H1 (cell line): Measurements from ENCODE around the gene TSPAN17. TPM values are rescaled to one million over a fixed set of nuclear protein-coding genes. Genes with fewer than 3 reads are reported as not detected.

ENCODE experiments used
- CTCF ChIA-PET: fragments of 300-600 bp; sonication (Branson Sonifier 250); formaldehyde crosslinking; loops from one replicate; lab custom pipeline; 2021; ENCODE audit not compliant: partially characterized antibody; lab: Charles Lee
- POLR2A ChIA-PET: fragments of 300-600 bp; sonication (Branson Sonifier 250); formaldehyde crosslinking; loops from one replicate; lab custom pipeline; 2021; ENCODE audit warnings: inconsistent platforms; ENCODE audit not compliant: partially characterized antibody; lab: Charles Lee
- DNase-seq, 2 experiments: peaks; one replicate each; pipeline versions ENCODE4 v3.0.0 to v3.0.0-alpha.2; 2010 to 2022; ENCODE audit warnings: low spot score in 2 of 2, low read depth in 1 of 2, mixed read lengths in 1 of 2
- FAIRE-seq: peaks from 2 replicates; lab custom pipeline; 2011; peaks lifted over from hg19 to GRCh38; lab: Jason Lieb, UNC
- H2AFZ ChIP-seq: 2 replicates; pipeline ENCODE4 v1.8.1; 2012; ENCODE audit warnings: low read length, inconsistent platforms
- H2AK5ac ChIP-seq: 2 replicates; pipeline ENCODE4 v1.6.1; 2013; ENCODE audit warnings: low read depth, low read length
- H2BK120ac ChIP-seq: replicated peaks from 2 replicates; pipeline ENCODE3; 2013; ENCODE audit warnings: low read depth, low read length, inconsistent platforms
- H2BK12ac ChIP-seq: 2 replicates; pipeline ENCODE4 v1.6.1; 2013; ENCODE audit warnings: low read depth, low read length
- H2BK15ac ChIP-seq: 2 replicates; pipeline ENCODE4 v1.6.1; 2013; ENCODE audit warnings: low read length
- H2BK20ac ChIP-seq: 2 replicates; pipeline ENCODE4 v1.6.1; 2013; ENCODE audit warnings: low read length
- H2BK5ac ChIP-seq: 2 replicates; pipeline ENCODE4 v1.6.1; 2013; ENCODE audit warnings: low read depth, low read length
- H3K14ac ChIP-seq: 2 replicates; pipeline ENCODE4 v1.6.1; 2013; ENCODE audit warnings: inconsistent platforms; ENCODE audit not compliant: insufficient read length
- H3K18ac ChIP-seq: 2 replicates; pipeline ENCODE4 v1.6.1; 2013; ENCODE audit warnings: low read length; ENCODE audit errors: extremely low read depth
- H3K23ac ChIP-seq: 2 replicates; pipeline ENCODE4 v1.6.1; 2013; ENCODE audit warnings: inconsistent platforms; ENCODE audit not compliant: insufficient read length
- H3K23me2 ChIP-seq: 2 replicates; pipeline ENCODE4 v1.6.1; 2013; ENCODE audit warnings: low read depth, low read length
- H3K27ac ChIP-seq: 2 replicates; pipeline ENCODE4 v1.6.1; 2011; ENCODE audit warnings: low read depth, low read length, inconsistent platforms
- H3K27me3 ChIP-seq, 4 experiments: replicated peaks in 1 of 4; 1 replicate in 1 of 4; 2 replicates in 3 of 4; pipeline versions ENCODE4 v1.6.1 to v1.8.1; 2011 to 2013; ENCODE audit warnings: low read length in 3 of 4, mild to moderate bottlenecking in 3 of 4, inconsistent platforms in 2 of 4, mixed read lengths in 2 of 4, moderate library complexity in 1 of 4; ENCODE audit not compliant: control insufficient read depth in 3 of 4, insufficient read depth in 3 of 4; ENCODE audit errors: extremely low read depth in 1 of 4
- H3K36me3 ChIP-seq, 4 experiments: 2 replicates each; pipeline versions ENCODE4 v1.6.1 to v1.8.1; 2011 to 2013; ENCODE audit warnings: mild to moderate bottlenecking in 4 of 4, low read length in 3 of 4, moderate library complexity in 2 of 4, control low read depth in 1 of 4, inconsistent platforms in 1 of 4; ENCODE audit not compliant: insufficient read depth in 4 of 4, control insufficient read depth in 2 of 4
- H3K4ac ChIP-seq: replicated peaks from 2 replicates; pipeline ENCODE3; 2013; ENCODE audit warnings: low read length, low read depth, mixed read lengths, inconsistent platforms; ENCODE audit not compliant: insufficient read length
- H3K4me1 ChIP-seq, 4 experiments: replicated peaks in 1 of 4; 1 replicate in 1 of 4; 2 replicates in 3 of 4; pipeline versions ENCODE4 v1.6.1 to v1.8.1; 2011 to 2013; ENCODE audit warnings: low read length in 3 of 4, inconsistent platforms in 2 of 4, mixed read lengths in 1 of 4; ENCODE audit not compliant: insufficient read depth in 4 of 4, control insufficient read depth in 3 of 4
- H3K4me2 ChIP-seq, 2 experiments: 2 replicates each; pipeline versions ENCODE4 v1.6.1 to v1.8.1; 2011 to 2013; ENCODE audit warnings: low read depth in 2 of 2, low read length in 2 of 2, control low read depth in 1 of 2, inconsistent platforms in 1 of 2, mild to moderate bottlenecking in 1 of 2; ENCODE audit not compliant: insufficient read depth in 1 of 2
- H3K4me3 ChIP-seq, 4 experiments: fragments of 200-600, 300-600 bp in 1 of 4; sonication (generic), shearing (Covaris generic), sonication (Bioruptor Twin) in 1 of 4; 2 replicates each; pipeline versions ENCODE4 v1.5.1 to v1.8.1; 2011 to 2016; ENCODE audit warnings: low read length in 4 of 4, low read depth in 3 of 4, control low read depth in 2 of 4, inconsistent platforms in 2 of 4, mild to moderate bottlenecking in 2 of 4, mixed read lengths in 1 of 4, moderate library complexity in 1 of 4; ENCODE audit not compliant: insufficient read depth in 2 of 4; ENCODE audit errors: extremely low read depth in 1 of 4
- H3K56ac ChIP-seq: replicated peaks from 2 replicates; pipeline ENCODE3; 2013; ENCODE audit warnings: low read depth, mild to moderate bottlenecking, mixed read lengths, low read length, inconsistent platforms; ENCODE audit not compliant: insufficient read length
- H3K79me1 ChIP-seq: 2 replicates; pipeline ENCODE4 v1.6.1; 2013; ENCODE audit warnings: low read depth, low read length, control low read depth
- H3K79me2 ChIP-seq, 2 experiments: 2 replicates each; pipeline versions ENCODE4 v1.6.1 to v1.8.1; 2012 to 2013; ENCODE audit warnings: low read length in 2 of 2, mild to moderate bottlenecking in 2 of 2, inconsistent platforms in 1 of 2; ENCODE audit not compliant: insufficient read depth in 2 of 2, control insufficient read depth in 1 of 2
- H3K9ac ChIP-seq, 4 experiments: replicated peaks in 1 of 4; 1 replicate in 1 of 4; 2 replicates in 3 of 4; pipeline versions ENCODE4 v1.6.1 to v1.8.1; 2011 to 2013; ENCODE audit warnings: low read depth in 3 of 4, low read length in 3 of 4, control low read depth in 2 of 4, mild to moderate bottlenecking in 2 of 4, moderate library complexity in 2 of 4, inconsistent platforms in 1 of 4; ENCODE audit errors: extremely low read depth in 1 of 4
- H3K9me3 ChIP-seq, 2 experiments: 2 replicates each; pipeline versions ENCODE4 v1.6.1 to v1.8.1; 2012 to 2013; ENCODE audit warnings: mild to moderate bottlenecking in 2 of 2, moderate library complexity in 2 of 2, control low read depth in 1 of 2, inconsistent platforms in 1 of 2, low read depth in 1 of 2, low read length in 1 of 2, mixed read lengths in 1 of 2; ENCODE audit not compliant: insufficient read depth in 2 of 2
- H4K20me1 ChIP-seq, 2 experiments: replicated peaks in 1 of 2; 2 replicates each; pipeline versions ENCODE3 to v1.8.1; 2011 to 2013; ENCODE audit warnings: inconsistent platforms in 2 of 2, low read length in 2 of 2, mild to moderate bottlenecking in 1 of 2; ENCODE audit not compliant: insufficient read depth in 2 of 2, control insufficient read depth in 1 of 2
- H4K5ac ChIP-seq: 2 replicates; pipeline ENCODE4 v1.6.1; 2013; ENCODE audit warnings: low read length, low read depth, mixed read lengths, inconsistent platforms; ENCODE audit not compliant: insufficient read length
- H4K8ac ChIP-seq: 2 replicates; pipeline ENCODE4 v1.8.0; 2013; ENCODE audit warnings: mild to moderate bottlenecking, moderate library complexity, low read length, inconsistent platforms; ENCODE audit not compliant: insufficient read depth; ENCODE audit errors: extremely low read depth
- H4K91ac ChIP-seq: replicated peaks from 2 replicates; pipeline ENCODE3; 2013; ENCODE audit warnings: low read length, mixed read lengths, inconsistent platforms; ENCODE audit not compliant: insufficient read length
- WGBS, 2 experiments: shearing (Covaris generic) in 1 of 2; methylation state at CpG; one replicate each; pipeline versions ENCODE4 v1.1.6 to v1.1.7; 2013 to 2015; ENCODE audit warnings: low lambda C conversion rate in 2 of 2, mixed read lengths in 2 of 2, inconsistent platforms in 1 of 2, low coverage in 1 of 2, missing lambda C conversion rate in 1 of 2; ENCODE audit not compliant: insufficient replicate concordance in 2 of 2, insufficient coverage in 1 of 2, insufficient read length in 1 of 2; ENCODE audit errors: extremely low coverage in 1 of 2, missing lambda C conversion rate in 1 of 2; 5-methylcytosine and 5-hydroxymethylcytosine counted together
- polyA plus RNA-seq, 7 experiments: library from polyadenylated mRNA; depleted of rRNA in 3 of 7; stranded (reverse) in 5 of 7; unstranded in 2 of 7; fragments of >200 nt in 5 of 7; fragments of 200-250 nt in 2 of 7; gene quantifications; 1 replicate in 5 of 7; 2 replicates in 1 of 7; 4 replicates in 1 of 7; pipeline versions ENCODE4 v1.2.1 to v1.2.3, GENCODE V29; 2011 to 2013; ENCODE audit warnings: missing spikeins in 2 of 7, mixed read lengths in 2 of 7
- total RNA-seq: library from RNA; stranded (reverse); fragmentation: NEBNext Ultra II Directional; extraction: Animal tissue kit (Norgen Biotek cat#: 25700); gene quantifications from 2 replicates; pipeline ENCODE4 v1.2.1, GENCODE V29; 2021
- TF ChIP-seq, protein P1 (sequence below): IDR thresholded peaks from 2 replicates; pipeline ENCODE4 v1.6.1; 2012; ENCODE audit warnings: inconsistent platforms
- TF ChIP-seq, protein P2 (sequence below), 3 experiments: IDR thresholded peaks; 1 replicate in 2 of 3; 2 replicates in 1 of 3; pipeline versions ENCODE4 v1.5.1 to v1.6.1; 2011; ENCODE audit warnings: low read length in 3 of 3, mild to moderate bottlenecking in 3 of 3, inconsistent platforms in 2 of 3, low read depth in 1 of 3, moderate library complexity in 1 of 3; ENCODE audit not compliant: insufficient read depth in 1 of 3; ENCODE audit errors: control extremely low read depth in 1 of 3

The TSPAN17 gene
- total and polyA plus RNA-seq, 2 of the 8 experiments (the other 6 are each of a cell fraction or from before 2014, with no cell fraction given): 41.5 to 53.7 TPM

- Histone ChIP-seq H3K14ac (no peak overlapping the region), H2BK15ac (0 out of 2 replicates have a peak overlapping the region, but pooled peaks have one; percentile 72), H2BK12ac (0 out of 2 replicates have a peak overlapping the region, but pooled peaks have one; percentile 75), H2AFZ (no peak overlapping the region), H3K23me2 (peaks cover 7% of the 10 kb centered on the region; the same call in 1 of the 2 replicates), H4K5ac (no peak overlapping the region), H3K79me1 (peaks cover 16% of the 10 kb centered on the region), H4K20me1 (peaks cover 3 to 10% of the 10 kb centered on the region in 2 experiments), H3K23ac (no peak overlapping the region), H3K79me2 (peaks cover 0 to 22% of the 10 kb centered on the region in 2 experiments; a peak in 1 of 4 replicates), H3K4me3 (peak overlapping the region in 3 of 4 experiments; percentile 73 to 95 (median 77); a peak in 6 of 8 replicates), H2BK120ac (no peak overlapping the region), H2AK5ac (peak overlapping the region; percentile 77; the same call in 1 of the 2 replicates), H3K9ac (peak overlapping the region in 1 of 4 experiments; percentile 42; a peak in 2 of 7 replicates), H3K27me3 (no peaks in the 10 kb centered on the region; a peak in 1 of 7 replicates), H3K4ac (peak overlapping the region; percentile 84), H3K27ac (no peak overlapping the region), H3K4me2 (peak overlapping the region; percentile 69 to 93), H4K8ac (no peak overlapping the region), H3K56ac (no peak overlapping the region), H2BK20ac (no peak overlapping the region), H3K4me1 (peaks cover 0 to 36% (median 21%) of the 10 kb centered on the region in 4 experiments; a peak in 6 of 7 replicates), H2BK5ac (no peak overlapping the region; the same call in 1 of the 2 replicates), H3K9me3 (no peaks in the 10 kb centered on the region), H3K18ac (no peak overlapping the region; the same call in 1 of the 2 replicates), H4K91ac (peak overlapping the region; percentile 59), H3K36me3 (peaks cover 0 to 5% (median 2%) of the 10 kb centered on the region in 4 experiments; a peak in 3 of 8 replicates)
- 87% methylated on average over 15 of the region's 15 CpGs; no CpG with 5 or more reads in 1 of the 2 experiments for WGBS, 2 experiments
- ChIA-PET POLR2A (interaction anchor here (0.6 to 2.5 kb wide), 7 partner anchors 9 to 185 kb away, joined by 3 to 15 read pairs (median 4); partner anchors contain the start of genes EIF4E1B, RNF44 and SNCB), CTCF (interaction anchor here (1.3 to 2.6 kb wide), 5 partner anchors 9 to 931 kb away, joined by 3 to 12 read pairs (median 5); no protein-coding TSS in a partner anchor)
- FAIRE-seq (no peak), DNase-seq (no peak)
- TF ChIP-seq, protein P1, sequence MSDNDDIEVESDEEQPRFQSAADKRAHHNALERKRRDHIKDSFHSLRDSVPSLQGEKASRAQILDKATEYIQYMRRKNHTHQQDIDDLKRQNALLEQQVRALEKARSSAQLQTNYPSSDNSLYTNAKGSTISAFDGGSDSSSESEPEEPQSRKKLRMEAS: 0 out of 2 replicates have a peak, but pooled peaks have one; percentile 8
- TF ChIP-seq, protein P2, sequence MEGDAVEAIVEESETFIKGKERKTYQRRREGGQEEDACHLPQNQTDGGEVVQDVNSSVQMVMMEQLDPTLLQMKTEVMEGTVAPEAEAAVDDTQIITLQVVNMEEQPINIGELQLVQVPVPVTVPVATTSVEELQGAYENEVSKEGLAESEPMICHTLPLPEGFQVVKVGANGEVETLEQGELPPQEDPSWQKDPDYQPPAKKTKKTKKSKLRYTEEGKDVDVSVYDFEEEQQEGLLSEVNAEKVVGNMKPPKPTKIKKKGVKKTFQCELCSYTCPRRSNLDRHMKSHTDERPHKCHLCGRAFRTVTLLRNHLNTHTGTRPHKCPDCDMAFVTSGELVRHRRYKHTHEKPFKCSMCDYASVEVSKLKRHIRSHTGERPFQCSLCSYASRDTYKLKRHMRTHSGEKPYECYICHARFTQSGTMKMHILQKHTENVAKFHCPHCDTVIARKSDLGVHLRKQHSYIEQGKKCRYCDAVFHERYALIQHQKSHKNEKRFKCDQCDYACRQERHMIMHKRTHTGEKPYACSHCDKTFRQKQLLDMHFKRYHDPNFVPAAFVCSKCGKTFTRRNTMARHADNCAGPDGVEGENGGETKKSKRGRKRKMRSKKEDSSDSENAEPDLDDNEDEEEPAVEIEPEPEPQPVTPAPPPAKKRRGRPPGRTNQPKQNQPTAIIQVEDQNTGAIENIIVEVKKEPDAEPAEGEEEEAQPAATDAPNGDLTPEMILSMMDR (IDR thresholded peaks at IDR 0.05; ENCODE audit: control extremely low read depth in 1 of 3, insufficient read depth in 1 of 3, low read depth in 1 of 3, low read length in 3 of 3): no peak
Observed at GRCh38 chr5:176648474-176649194, 1.4 kb downstream of the TSPAN17 start.
